HTR-8/SVneo (cell line): ENCODE data around the gene DDX5.

ENCODE experiments used
- DNase-seq: peaks from one replicate; pipeline ENCODE4 v3.0.0; 2011; ENCODE audit warnings: low spot score, mixed read lengths; ENCODE audit not compliant: insufficient read length
- FAIRE-seq: peaks from 2 replicates; lab custom pipeline; 2011; peaks lifted over from hg19 to GRCh38; lab: Jason Lieb, UNC

DDX5 gene

DNA sequence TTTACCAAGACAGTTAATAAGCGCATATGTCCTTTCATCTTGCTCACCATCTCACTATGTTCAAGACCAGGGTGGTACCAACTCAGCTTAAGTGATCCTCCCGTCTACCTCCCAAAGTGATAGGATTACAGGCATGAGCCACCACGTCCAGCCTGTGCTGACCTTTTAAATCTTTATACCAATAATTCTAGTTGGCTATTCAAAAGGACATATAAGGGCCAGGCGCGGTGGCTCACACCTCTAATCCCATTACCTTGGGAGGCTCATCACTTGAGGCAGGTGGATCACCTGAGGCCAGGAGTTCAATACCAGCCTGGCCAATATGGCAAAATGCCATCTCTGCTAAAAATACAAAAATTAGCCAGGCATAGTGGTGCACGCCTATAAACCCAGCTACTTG is 3.1 kb upstream of the DDX5 start:
- DNase-seq (no peak), FAIRE-seq (no peak)

DNA sequence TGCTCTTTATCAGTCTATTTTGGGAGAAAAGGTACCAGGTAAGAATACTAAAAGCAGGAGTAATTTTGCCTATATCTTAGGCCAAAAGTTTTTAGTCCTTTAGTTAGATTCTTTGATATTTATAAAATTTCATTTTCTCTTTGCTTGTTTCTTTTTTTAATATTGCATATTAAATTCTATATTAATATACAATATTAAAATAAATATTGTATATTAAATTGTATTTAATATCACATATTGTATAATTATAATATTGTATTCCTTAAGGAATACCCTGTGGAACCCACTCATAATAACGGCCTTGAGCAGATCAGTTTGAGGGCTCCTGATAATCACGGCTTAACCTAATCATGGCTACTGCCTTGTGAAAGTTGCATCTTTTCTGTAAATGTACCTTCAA is 2.6 kb upstream of the DDX5 start:
- FAIRE-seq, result no peak

DNA sequence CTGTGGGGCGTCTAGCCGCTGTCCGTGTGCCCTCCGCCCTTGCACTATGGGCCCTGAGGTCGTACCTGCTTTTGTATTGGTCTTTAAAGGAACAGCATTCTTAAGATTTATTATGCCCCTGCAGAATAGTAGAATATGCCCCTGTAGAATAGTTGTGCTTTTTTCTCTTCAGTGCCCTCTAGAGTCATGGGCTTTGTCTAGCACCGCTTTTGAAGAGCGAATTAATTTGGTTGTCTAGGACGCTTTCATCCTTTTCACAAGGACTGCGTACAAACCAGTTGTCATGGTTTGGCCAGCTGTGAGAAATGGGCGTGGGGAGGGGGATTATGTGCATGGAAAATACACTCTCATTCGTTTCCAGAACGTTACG is 1.3 kb upstream of the DDX5 start:
- DNase-seq (peak; percentile 65), FAIRE-seq (no peak)

More for the DNA sequence above, 2.6 kb upstream of the DDX5 start:
- DNase-seq, result no peak

DNA sequence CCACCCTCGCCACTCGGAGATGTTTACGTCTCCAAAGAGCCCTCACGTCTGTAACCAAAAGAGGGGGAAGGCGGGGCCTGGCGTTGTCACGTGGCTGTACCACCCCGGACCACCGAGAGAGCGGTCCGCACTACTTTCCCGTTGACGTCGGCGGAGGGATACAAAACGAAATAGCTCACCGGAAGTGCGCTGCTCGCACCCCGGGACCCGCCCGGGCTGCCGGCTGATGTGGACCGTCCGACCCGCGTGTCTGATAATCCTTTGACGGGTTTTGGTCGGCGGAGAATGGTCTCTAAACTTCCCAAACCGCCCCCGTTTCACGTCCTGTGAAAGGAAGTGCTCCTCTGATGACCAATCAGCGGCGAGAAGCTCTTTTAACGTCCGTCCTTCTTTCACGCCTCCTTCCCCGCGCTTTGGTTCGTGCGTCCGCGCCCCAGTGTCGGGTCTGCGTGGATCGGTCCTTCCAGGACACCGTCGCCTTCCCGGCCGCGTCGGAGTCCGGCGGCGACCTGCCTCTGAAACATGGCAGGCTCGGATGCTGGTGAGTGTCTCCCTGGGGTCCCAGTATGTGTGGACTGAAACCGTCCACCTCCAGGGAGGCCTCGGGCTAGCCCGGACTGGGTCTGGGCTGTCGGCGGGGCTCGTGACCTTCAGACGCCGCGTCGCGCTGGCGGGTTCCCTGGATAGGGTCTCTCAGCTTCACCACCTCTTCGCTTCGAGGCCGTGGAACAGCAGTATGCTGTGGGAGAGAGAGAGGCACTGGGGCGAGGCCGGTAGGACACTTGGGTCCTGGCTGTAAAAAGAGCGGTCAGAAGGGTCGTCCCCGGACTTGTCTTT is 705 bp upstream of the DDX5 start, which contains the start of gene CEP95:
Gene CEP95 (plus strand): TSS at position 402 of the 837 bp plus-strand sequence. CDS start 121 bp downstream, at position 523.
- FAIRE-seq (no peak), DNase-seq (no peak)

DNA sequence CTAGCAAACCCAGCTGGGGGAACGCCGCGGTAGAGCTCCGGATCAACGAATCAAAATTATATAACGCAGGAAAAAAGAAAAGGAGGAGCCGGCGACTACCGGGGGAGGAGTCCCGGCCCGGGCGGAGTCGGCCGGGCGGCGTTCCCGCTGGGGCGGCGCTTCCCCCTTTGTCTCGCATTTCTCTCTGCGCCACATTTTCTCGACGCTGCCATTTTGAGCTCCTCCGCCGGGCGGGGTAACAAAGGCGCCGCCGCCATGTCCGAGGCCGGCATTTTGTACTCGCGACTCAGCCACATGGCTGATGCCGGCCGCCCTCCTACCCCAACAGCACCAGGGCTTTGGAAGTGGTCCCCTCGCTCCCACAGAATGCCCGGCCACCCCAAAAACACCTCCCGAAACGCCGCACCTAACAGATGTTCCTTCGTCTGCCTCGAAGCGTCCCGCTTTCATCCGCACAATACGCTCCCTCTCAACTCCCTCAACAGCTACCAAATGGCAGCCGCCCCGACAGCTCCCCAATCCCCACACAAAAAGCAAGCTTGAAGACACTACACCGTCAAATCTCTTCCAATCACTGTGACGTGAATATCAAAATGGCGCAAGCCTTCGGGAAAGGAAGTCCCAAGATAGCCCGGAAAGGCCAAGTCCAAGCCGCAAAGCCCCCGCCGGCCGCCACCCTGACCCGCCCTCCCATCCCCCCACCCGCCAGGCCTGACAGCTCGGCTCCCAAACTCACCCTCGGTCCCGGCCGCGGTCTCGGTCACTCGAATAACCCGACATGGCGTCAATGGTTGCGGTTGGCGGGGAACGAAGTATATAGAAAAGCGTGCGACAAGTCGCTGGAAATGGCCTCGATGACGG is 519 bp downstream of the DDX5 start:
- DNase-seq (peak; percentile 70), FAIRE-seq (no peak)

DNA sequence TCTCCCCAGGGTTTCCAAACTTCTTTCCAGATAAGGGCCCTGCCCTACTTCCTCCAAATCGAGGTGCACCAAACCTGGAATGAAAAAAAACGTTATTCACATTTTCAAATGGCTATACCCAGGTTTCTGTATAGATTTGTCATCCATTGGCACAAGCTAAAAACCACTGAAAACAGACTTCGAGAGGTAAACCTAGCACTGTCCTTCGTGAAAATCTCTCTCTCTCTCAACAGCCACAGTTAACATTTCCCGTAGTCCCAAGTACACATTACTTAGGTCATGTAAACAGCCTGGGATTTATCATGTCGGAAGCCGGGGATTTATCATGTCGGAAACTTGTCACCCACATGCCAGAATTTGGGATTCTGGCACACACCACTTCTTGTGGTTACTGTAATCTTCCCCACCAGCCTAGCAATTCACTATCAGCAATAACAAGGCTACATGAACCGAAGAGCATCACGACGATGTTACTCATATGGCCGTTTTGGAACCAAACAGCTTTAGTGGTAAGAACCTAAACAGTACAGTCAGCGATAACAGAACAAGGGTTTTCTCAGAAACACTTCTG is 1.2 kb downstream of the DDX5 start:
- no peak for DNase-seq
- no peak for FAIRE-seq

DNA sequence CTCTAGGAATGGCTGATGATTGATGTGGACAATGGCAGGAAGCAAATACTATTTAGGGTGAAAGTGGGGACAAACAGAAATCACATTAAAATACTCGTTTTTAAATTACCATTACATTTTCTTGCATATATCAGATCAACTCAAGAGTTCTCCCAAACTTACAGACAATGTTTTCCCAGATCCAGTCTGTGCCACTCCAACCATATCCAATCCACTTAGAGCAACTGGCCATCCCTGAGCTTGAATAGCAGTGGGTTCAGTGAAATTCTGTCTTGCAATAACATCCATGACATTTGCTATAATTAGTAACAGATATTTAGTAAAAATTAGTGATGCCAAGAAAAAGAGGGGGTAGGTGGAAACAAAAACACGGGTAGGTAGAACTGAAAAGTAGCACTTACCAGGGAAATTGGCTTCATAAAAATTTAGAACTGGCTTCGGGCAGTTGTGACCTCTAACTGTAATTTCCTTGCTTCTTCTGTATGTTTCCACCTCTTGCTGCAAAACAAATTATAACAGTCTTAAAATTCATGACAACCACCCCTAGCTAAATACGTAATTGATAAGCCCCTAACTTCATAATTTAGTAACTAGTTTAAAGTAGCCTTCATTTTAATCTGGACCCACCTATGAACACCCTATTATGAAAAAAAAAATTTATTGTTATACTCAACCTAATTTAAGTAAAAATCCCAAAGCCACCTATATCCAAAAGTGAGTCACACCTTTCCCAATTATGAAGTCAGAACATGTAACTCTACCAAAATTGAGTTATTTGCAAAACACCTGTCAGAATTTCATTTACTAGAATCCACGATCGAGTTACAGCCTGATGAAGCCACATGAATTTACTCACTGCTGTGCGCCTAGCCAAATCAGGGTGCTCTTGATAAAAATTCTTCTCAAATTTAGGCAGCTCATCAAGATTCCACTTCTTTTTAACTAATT is 2.0 kb downstream of the DDX5 start:
- FAIRE-seq, result no peak
- no peak for DNase-seq

DNA sequence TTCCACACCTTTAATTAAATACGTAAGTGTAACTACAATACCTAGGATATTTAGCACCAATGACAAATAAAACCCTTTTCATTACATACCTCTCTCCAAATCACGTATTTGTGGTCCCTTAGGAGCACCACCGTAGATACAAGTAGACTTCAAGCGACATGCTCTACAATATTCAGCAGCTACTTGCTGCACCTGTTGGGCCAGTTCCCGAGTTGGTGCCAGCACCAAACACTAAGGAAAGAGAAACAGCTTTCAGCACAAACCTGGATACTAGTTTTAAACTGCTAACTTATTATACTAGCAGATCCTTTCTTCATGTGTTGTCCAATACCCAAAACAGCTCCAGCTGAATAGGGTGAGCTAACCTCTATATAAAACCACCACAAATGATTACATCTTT is 2.7 kb downstream of the DDX5 start:
- FAIRE-seq, result no peak
- no peak for DNase-seq

DNA sequence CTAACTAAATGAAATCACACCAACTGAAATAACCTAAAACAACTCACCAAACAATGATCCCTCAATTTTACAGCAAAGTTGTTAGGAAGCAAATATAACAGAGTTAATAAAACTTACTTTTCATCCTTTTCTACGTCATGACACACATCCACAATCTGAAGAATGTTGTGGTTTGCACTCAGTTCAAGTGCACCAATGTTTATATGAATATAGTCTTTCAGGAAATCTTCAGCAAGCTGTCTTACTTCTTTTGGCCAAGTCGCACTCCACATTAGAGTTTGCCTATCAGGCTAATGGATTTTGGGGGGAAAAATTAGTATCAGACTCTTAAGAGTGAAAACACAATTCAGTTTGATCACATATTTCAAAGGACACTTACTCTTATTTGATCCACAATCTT is 3.3 kb downstream of the DDX5 start:
- FAIRE-seq, result no peak
- DNase-seq, result no peak

DNA sequence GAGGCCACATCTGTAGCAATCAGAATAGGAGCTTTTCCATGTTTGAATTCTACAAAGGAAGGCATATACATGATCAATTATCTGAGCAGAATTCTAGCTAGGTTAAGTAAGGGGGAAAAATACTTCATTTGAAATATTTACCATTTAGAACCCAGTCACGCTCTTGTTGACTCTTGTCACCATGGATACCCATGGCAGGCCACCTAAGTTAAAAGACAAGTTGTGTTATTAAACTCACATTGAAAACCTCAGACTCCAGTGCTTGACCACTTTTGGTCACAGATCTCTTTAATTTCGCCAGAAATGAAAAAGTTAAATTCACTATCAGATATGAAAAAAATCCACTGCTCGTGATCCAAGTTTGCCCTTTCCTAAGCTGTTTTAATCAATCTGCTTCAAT is 4.1 kb downstream of the DDX5 start:
- DNase-seq (no peak), FAIRE-seq (no peak)

DNA sequence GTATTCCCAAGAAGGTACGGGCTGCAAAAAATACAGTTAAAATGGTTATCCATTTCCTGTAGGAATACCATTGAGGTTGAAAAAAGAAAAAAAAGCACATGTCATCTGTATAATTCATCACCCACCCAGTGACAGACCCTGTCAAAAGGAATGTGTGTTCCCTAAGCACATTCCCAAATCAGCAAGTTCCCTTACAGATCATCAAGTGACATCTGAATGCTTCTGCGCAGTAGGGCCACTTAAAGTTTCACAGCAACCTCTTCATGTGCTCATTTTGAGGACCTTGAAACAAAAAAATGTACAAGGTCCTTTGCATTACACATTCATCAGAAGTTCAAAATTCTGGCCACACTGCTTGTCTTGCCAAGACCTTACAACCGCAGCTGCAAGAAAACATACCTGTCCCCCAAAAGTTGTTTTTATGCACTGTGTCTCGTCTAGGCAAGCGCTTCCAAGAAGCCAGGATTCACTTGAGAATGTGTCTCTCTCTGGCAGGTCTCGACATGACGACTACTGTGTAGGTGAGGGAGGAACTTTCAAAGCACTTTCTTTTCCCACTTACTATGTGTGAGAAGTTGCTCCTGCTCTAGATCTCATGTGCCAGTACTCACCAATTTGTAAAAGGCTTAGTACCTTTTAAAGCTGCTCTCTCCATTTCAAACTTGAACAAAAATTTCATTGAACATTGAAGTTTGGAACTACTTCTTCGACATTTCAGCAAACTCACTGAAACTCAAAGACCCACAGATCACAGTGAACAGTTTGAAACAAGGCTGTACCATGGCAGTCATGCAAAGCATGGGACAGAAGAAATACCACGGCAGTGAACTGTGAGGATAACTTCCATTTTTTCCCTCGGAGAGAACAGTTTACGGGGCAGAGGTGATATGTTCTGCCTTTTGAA is 5.0 kb downstream of the DDX5 start:
- FAIRE-seq (no peak), DNase-seq (no peak)

DNA sequence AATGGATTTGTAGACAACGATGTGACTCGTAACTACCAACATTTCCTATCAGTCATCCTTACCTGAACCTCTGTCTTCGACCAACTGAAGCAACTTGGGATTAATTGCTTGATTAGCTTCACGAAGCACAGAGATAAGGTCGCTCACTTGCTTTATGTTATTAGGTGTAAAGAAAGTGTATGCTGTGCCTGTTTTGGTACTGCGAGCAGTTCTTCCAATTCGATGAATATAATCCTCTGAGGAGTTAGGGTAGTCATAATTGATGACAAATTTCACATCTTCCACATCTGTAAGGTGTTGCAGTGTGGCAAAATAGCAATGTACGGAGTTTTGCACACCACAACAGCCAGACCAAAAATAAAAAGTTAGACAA is 5.6 kb downstream of the DDX5 start:
- DNase-seq, result no peak
- FAIRE-seq, result no peak

DNA sequence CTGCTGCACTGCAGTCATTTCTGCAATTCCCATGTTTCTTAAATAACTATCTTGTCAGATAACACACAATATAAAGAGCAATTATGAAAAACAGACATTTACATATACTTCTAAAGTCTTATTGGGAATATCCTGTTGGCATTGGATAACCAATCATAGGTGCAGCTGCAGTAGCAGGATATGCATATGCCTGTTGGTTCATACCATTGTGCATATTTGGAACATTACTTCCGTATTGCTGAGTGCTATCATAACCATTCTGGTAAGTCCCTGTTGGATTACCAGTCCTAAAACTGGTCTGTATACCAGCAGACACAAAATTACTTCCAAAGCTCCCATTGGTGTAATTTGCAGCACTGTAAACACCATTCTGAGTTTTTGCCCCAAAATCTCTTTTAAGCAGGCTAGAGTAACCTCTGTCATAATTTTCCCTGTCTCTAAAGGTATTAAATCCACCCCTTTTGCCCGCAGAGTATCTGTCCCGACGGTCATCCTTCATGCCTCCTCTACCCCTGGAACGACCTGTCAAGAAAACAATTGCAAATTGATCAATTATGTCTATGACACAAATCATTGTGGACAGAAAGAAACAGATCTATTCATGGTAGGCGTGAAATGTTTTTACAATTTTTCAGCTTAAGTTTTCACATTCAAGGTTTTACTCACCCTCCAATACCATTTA is 6.1 kb downstream of the DDX5 start:
- FAIRE-seq (no peak), DNase-seq (no peak)

DNA sequence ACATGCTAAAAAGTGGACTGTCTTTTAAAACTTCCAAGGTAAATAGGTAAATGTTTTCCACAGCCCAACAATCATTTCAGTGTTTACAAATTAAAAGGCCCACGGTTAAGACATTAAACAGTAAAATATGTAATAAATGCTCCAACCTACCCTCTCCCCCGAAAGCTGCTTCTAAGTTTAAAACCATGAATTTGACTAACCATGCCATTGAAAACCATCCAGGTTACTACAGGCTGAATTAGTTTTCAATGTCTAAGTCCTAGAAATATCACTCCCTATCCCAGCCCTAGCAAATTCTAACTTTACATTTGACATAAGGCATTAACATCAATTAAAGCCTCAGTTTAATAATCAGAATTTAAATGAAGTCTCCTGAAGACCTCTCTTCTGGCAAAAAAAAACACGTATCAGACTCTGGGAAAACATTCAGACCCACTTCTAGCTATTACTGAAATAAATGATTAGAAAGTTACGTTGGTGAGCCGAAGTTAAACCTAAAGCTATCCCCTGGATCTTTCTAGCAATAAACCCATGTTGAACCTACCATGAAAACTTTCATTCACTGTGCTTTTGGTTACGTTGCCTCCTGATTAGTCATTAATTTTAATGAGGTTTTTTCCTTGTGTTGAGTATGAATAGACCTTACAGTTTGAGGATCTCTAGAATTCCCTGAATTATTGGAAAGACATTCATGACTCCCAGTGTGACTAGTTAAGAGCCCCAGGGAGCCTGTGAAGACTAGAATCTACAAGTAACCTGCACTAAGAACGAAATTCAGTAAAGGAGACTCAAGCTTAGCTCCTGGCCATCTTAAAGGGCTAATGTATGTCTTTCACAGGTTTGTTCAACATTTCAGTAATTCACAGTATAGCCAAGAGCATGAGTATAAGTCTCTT is 7.5 kb downstream of the DDX5 start:
- no peak for FAIRE-seq
- no peak for DNase-seq

DNA sequence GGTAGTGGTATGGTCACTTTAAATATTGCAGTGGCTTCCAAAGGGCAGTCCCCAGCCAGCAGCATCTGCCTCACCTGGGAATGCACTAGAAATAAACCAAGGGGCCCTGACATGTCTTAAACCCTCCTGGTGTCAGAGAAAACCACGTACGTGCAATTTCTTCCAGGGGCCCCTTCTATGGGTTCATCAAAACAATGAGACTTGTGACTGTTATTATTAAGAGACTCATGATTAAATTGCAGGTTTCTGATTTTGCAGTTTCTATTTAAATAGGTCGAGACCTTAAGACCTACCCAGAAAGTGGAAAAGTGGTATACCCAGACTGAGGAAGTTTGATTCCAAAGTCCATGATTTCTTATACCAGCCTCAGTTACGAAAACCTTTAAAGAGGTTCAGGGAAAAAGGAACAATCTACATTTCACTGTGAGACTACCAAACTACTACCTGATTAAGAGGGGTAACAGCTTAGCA is 8.5 kb downstream of the DDX5 start:
- no peak for DNase-seq
- no peak for FAIRE-seq

DNA sequence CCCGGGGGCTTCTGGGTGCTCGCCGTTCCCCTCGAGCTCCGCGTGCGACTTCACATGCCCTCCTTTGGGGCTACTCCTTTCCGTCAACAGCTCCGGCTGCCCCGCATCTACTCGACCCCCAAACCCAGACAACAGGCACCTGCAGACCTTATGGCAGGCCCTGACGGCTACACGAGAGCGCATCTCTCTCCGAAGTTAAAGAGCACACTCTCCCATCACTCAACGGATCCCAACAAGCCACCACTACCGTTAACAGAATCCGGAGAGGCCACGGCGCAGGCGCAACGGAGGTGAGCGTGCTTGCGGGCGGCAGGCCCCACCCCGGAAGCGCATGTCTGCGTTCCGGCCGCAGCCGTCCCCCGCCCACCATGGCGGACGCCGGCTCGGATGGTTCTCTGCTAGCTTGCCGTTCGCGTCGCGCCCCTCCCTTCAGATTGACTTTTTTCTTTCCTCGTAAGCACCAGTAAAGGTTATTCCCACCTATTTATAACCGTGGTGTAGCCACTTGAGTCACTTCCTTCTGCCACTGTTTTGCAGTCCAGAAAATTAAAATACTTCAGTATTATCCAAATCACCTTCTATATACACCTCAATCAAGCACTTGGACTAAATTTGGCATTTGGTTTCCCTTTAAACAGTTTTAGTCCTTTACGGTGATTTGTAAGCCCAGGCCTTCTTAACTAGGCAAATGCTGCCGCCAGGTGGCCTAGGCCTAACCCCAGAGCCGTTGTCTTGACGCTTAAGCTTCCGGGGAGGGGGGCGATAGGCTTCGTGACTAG is 9.1 kb downstream of the DDX5 start, which contains the start of gene POLG2:
Gene POLG2 (minus strand): TSS at position 269 of the 779 bp plus-strand sequence. CDS start 86 bp downstream, at position 183.
- DNase-seq (peak; percentile 96), FAIRE-seq (peak; percentile 90)
